Neural cell (in vitro differentiated cells): Measurements from ENCODE around the gene KTI12. TPM values are rescaled to one million over a fixed set of nuclear protein-coding genes. Genes with fewer than 3 reads are reported as not detected.

Experiments used
- H2AFZ ChIP-seq: fragments of 200-600, 300-800 bp; sonication (generic), shearing (Covaris generic); 2 replicates; pipeline ENCODE4 v1.6.0; 2014; ENCODE audit warnings: low read depth, mild to moderate bottlenecking, antibody characterized with exemption, low read length, moderate library complexity
- H3F3A ChIP-seq: fragments of 200-600 bp; shearing (Covaris generic); 2 replicates; pipeline ENCODE4 v1.6.1; 2016; ENCODE audit warnings: mild to moderate bottlenecking, moderate library complexity, mixed read lengths, antibody characterized with exemption, low read length; ENCODE audit not compliant: insufficient read depth, poor library complexity, severe bottlenecking
- H3K27ac ChIP-seq: fragments of 200-600, 300-800 bp; sonication (generic), shearing (Covaris generic); 2 replicates; pipeline ENCODE4 v1.5.1; 2014; ENCODE audit warnings: mild to moderate bottlenecking, low read length, moderate library complexity
- H3K27me3 ChIP-seq: fragments of 300-800, 200-600 bp; sonication (generic), shearing (Covaris generic); 2 replicates; pipeline ENCODE4 v1.6.0; 2014; ENCODE audit warnings: mild to moderate bottlenecking, low read depth, low read length, moderate library complexity; ENCODE audit not compliant: insufficient read depth
- H3K36me3 ChIP-seq: fragments of 300-800, 200-600 bp; sonication (generic), shearing (Covaris generic); 2 replicates; pipeline ENCODE4 v1.5.1; 2014; ENCODE audit warnings: mild to moderate bottlenecking, antibody characterized with exemption, low read length, moderate library complexity; ENCODE audit not compliant: insufficient read depth
- H3K4me2 ChIP-seq: fragments of 300-800, 200-600 bp; sonication (generic), shearing (Covaris generic); 2 replicates; pipeline ENCODE4 v1.6.0; 2014; ENCODE audit warnings: mild to moderate bottlenecking, low read length
- H3K4me3 ChIP-seq: fragments of 300-800, 200-600 bp; sonication (generic), shearing (Covaris generic); 2 replicates; pipeline ENCODE4 v1.5.1; 2014; ENCODE audit warnings: mild to moderate bottlenecking, low read length, moderate library complexity
- H3K79me2 ChIP-seq: fragments of 200-600 bp; shearing (Covaris generic); replicated peaks from 2 replicates; pipeline ENCODE4 v1.6.0; 2014; ENCODE audit warnings: mild to moderate bottlenecking, low read length, moderate library complexity; ENCODE audit not compliant: insufficient read depth
- H3K9ac ChIP-seq: fragments of 300-800, 200-600 bp; sonication (generic), shearing (Covaris generic); 2 replicates; pipeline ENCODE4 v1.6.1; 2016; ENCODE audit warnings: mild to moderate bottlenecking, low read length, mixed read lengths
- H3K9me2 ChIP-seq: fragments of 200-600 bp; shearing (Covaris generic); 2 replicates; pipeline ENCODE4 v1.6.1; 2016; ENCODE audit warnings: mild to moderate bottlenecking, low read length, mixed read lengths; ENCODE audit not compliant: insufficient read depth
- H3K9me3 ChIP-seq: fragments of 200-600, 300-800 bp; sonication (generic), shearing (Covaris generic); 2 replicates; pipeline ENCODE4 v1.6.1; 2016; ENCODE audit warnings: mild to moderate bottlenecking, mixed run types, low read length, moderate library complexity, mixed read lengths
- H4K20me1 ChIP-seq: fragments of 200-600 bp; shearing (Covaris generic); 2 replicates; pipeline ENCODE4 v1.6.1; 2016; ENCODE audit warnings: mild to moderate bottlenecking, mixed run types; ENCODE audit not compliant: insufficient read depth
- CTCF ChIP-seq: fragments of 450-650 bp; IDR thresholded peaks from 2 replicates; pipeline ENCODE4 v1.5.1; 2014; ENCODE audit warnings: antibody characterized with exemption, mild to moderate bottlenecking, moderate library complexity; ENCODE audit not compliant: poor library complexity, severe bottlenecking
- EP300 ChIP-seq: fragments of 450-650 bp; conservative IDR thresholded peaks from 2 replicates; pipeline ENCODE4 v1.6.1; 2014; ENCODE audit warnings: antibody characterized with exemption, mild to moderate bottlenecking, moderate library complexity; ENCODE audit not compliant: poor library complexity, severe bottlenecking
- EZH2 ChIP-seq: fragments of 200-600, 300-800 bp; shearing (Covaris generic), sonication (generic); IDR thresholded peaks from 2 replicates; pipeline ENCODE4 v1.6.1; 2014; ENCODE audit warnings: antibody characterized with exemption, low read length, borderline replicate concordance, mild to moderate bottlenecking; ENCODE audit not compliant: insufficient read depth, poor library complexity, severe bottlenecking
- MXI1 ChIP-seq: fragments of 450-650 bp; conservative IDR thresholded peaks from 2 replicates; pipeline ENCODE4 v1.6.1; 2014; ENCODE audit warnings: antibody characterized with exemption, mild to moderate bottlenecking; ENCODE audit not compliant: poor library complexity, severe bottlenecking
- POLR2AphosphoS5 ChIP-seq: IDR thresholded peaks from 2 replicates; pipeline ENCODE4 v1.6.1; 2012
- RAD21 ChIP-seq: fragments of 450-650 bp; conservative IDR thresholded peaks from 2 replicates; pipeline ENCODE4 v1.6.1; 2014; ENCODE audit warnings: antibody characterized with exemption, mild to moderate bottlenecking, moderate library complexity
- REST ChIP-seq: IDR thresholded peaks from 2 replicates; pipeline ENCODE4 v1.6.1; 2012; ENCODE audit warnings: borderline replicate concordance
- SMC3 ChIP-seq: fragments of 450-650 bp; conservative IDR thresholded peaks from 2 replicates; pipeline ENCODE4 v1.6.1; 2014; ENCODE audit warnings: antibody characterized with exemption, mild to moderate bottlenecking, moderate library complexity; ENCODE audit not compliant: poor library complexity
- polyA plus RNA-seq: library from polyadenylated mRNA; depleted of rRNA; stranded (reverse); fragments of >200 nt; gene quantifications from 2 replicates; pipeline ENCODE4 v1.2.3, GENCODE V29; 2014

Gene KTI12
- polyA plus RNA-seq, 1 donor from 2014 or later = 14.0 TPM

- H4K20me1 ChIP-seq = no peaks in the 10 kb centered on the region
- H3F3A ChIP-seq = no peaks in the 10 kb centered on the region
- no peak overlapping the region for H2AFZ ChIP-seq
- no peaks in the 10 kb centered on the region for H3K27me3 ChIP-seq
- peaks cover 7% of the 10 kb centered on the region for H3K79me2 ChIP-seq
- H3K9ac ChIP-seq = no peak overlapping the region
- H3K9me3 ChIP-seq = no peaks in the 10 kb centered on the region
- H3K27ac ChIP-seq = no peak overlapping the region
- H3K36me3 ChIP-seq = no peaks in the 10 kb centered on the region
- H3K4me3 ChIP-seq = no peak overlapping the region
- no peak overlapping the region for H3K4me2 ChIP-seq
- TF ChIP-seq SMC3 (no peak), POLR2AphosphoS5 (no peak), REST (no peak), RAD21 (no peak), EZH2 (no peak), EP300 (no peak), MXI1 (no peak), CTCF (no peak)
- no peaks in the 10 kb centered on the region for H3K9me2 ChIP-seq
These were observed 3.8 kb upstream of the KTI12 start for GRCh38 chr1:52037402-52037814.

GRCh38 chr1:52034050-52034384 is 407 bp upstream of the KTI12 start:
- H3K4me3 ChIP-seq = peak overlapping the region; percentile 94
- H3K79me2 ChIP-seq = peaks cover 21% of the 10 kb centered on the region
- H3K27ac ChIP-seq = peak overlapping the region; percentile 97
- no peaks in the 10 kb centered on the region for H3K9me3 ChIP-seq
- no peaks in the 10 kb centered on the region for H3K27me3 ChIP-seq
- H4K20me1 ChIP-seq = no peaks in the 10 kb centered on the region
- no peaks in the 10 kb centered on the region for H3F3A ChIP-seq
- TF ChIP-seq EZH2 = no peak
- TF ChIP-seq REST = no peak
- TF ChIP-seq RAD21 = no peak
- no peak for TF ChIP-seq EP300
- no peak for TF ChIP-seq CTCF
- no peak for TF ChIP-seq POLR2AphosphoS5
- no peak for TF ChIP-seq MXI1
- no peak for TF ChIP-seq SMC3
- no peaks in the 10 kb centered on the region for H3K36me3 ChIP-seq
- peak overlapping the region; percentile 75 for H3K4me2 ChIP-seq
- H2AFZ ChIP-seq = peak overlapping the region; percentile 98
- H3K9ac ChIP-seq = peak overlapping the region; percentile 76
- H3K9me2 ChIP-seq = no peaks in the 10 kb centered on the region
